Measurements from ENCODE around the gene SUGCT. TPM values are rescaled to one million over a fixed set of nuclear protein-coding genes. Genes with fewer than 3 reads are reported as not detected.

SUGCT gene
- total RNA-seq, 3 donors from 2014 or later = 7.6 to 19.1 (median 10.1) TPM

GRCh38 chr7:40746841-40747556 is 612.2 kb downstream of the SUGCT start:
- ATAC-seq = no peak

GRCh38 chr7:40747856-40748255 is 613.1 kb downstream of the SUGCT start:
- no peaks in the 10 kb centered on the region for H3K4me1 ChIP-seq (ENCODE audit: low read depth)
- DNase-seq (no peak), ATAC-seq (no peak)
- no peaks in the 10 kb centered on the region for H3K36me3 ChIP-seq (ENCODE audit: low read depth)
- intact Hi-C loops (cut with DNase I, micrococcal nuclease) = no loop called here
- H3K9me3 ChIP-seq = no peaks in the 10 kb centered on the region
- no peak overlapping the region for H3K4me3 ChIP-seq
- TF ChIP-seq CTCF (IDR thresholded peaks at IDR 0.05) = no peak

More at GRCh38 chr7:40746841-40747556, 612.2 kb downstream of the SUGCT start:
- Histone ChIP-seq H3K4me1 (ENCODE audit: low read depth) (no peaks in the 10 kb centered on the region), H3K9me3 (no peaks in the 10 kb centered on the region), H3K4me3 (no peak overlapping the region), H3K36me3 (ENCODE audit: low read depth) (no peaks in the 10 kb centered on the region)
- intact Hi-C loops (cut with DNase I, micrococcal nuclease) = no loop called here
- TF ChIP-seq CTCF (IDR thresholded peaks at IDR 0.05) = no peak
- DNase-seq = no peak

GRCh38 chr7:40749877-40750276 is 615.1 kb downstream of the SUGCT start:
- Histone ChIP-seq H3K4me1 (ENCODE audit: low read depth) (no peaks in the 10 kb centered on the region), H3K9me3 (no peaks in the 10 kb centered on the region), H3K4me3 (no peak overlapping the region), H3K36me3 (ENCODE audit: low read depth) (no peaks in the 10 kb centered on the region)
- DNase-seq = no peak
- intact Hi-C loops (cut with DNase I, micrococcal nuclease) = no loop called here
- TF ChIP-seq CTCF (IDR thresholded peaks at IDR 0.05) = no peak
- no peak for ATAC-seq

GRCh38 chr7:40753455-40753854 is 618.6 kb downstream of the SUGCT start:
- no peak for DNase-seq
- H3K4me3 ChIP-seq = no peak overlapping the region
- no peaks in the 10 kb centered on the region for H3K4me1 ChIP-seq (ENCODE audit: low read depth)
- TF ChIP-seq CTCF (IDR thresholded peaks at IDR 0.05) = no peak
- ATAC-seq = no peak
- intact Hi-C loops (cut with DNase I, micrococcal nuclease) = no loop called here
- no peaks in the 10 kb centered on the region for H3K9me3 ChIP-seq
- no peaks in the 10 kb centered on the region for H3K36me3 ChIP-seq (ENCODE audit: low read depth)

- no peaks in the 10 kb centered on the region for H3K4me1 ChIP-seq (ENCODE audit: low read depth)
- ATAC-seq (no peak), DNase-seq (no peak)
- H3K36me3 ChIP-seq (ENCODE audit: low read depth) = no peaks in the 10 kb centered on the region
- no peak for TF ChIP-seq CTCF (IDR thresholded peaks at IDR 0.05)
- intact Hi-C loops (cut with DNase I, micrococcal nuclease) = no loop called here
- H3K9me3 ChIP-seq = no peaks in the 10 kb centered on the region
- H3K4me3 ChIP-seq = no peak overlapping the region
These were observed 620.6 kb downstream of the SUGCT start for GRCh38 chr7:40755438-40755837.
